ENCODE data around the gene ATP5PD.

DNA sequence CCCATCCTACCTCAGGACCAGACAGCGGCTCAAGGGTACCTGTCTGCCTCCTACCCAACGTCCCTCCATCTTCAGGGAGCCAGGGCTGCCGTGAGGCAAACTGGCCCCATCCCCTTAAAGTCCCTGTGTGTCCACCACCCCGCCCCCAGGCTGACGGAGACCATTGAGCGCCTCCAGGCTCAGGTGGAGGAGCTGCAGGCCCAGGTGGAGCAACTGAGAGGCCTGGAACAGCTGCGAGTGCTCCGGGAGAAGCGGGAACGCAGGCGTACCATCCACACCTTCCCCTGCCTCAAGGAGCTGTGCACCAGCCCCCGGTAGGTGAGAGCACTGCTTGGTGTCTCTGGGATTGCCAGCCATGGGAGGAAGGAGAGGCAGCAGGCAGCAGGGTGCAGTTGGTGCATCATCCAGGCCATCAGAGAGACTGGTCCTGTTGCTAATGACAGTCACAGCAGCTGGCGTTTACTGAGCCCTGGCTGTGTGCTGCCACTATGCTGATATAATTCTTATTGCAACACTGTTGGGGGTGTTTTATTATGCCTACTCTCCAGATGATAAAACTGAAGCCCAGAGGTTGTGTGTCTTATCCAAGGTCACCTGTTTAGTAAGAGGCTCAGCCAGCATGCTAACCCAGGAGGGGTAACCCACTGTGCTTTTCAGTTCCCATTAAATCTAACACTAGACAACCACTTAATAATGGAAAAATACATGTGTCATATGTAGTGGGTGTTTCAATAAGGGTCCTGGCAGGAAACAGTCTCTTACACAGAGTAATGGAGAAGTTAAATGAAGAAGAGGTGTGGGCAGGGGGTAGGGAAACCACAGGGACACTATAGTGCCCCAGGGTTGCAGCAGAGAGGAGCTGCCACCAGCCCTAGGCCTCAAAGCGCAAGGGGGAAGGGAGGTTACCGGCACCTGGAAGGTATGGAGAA lies 44.6 kb downstream of the ATP5PD start:
- no peak for TF ChIP-seq POLR2AphosphoS5 (IDR thresholded peaks at IDR 0.05; ENCODE audit: borderline replicate concordance, low read depth, low read length)
- no peak for TF ChIP-seq EZH2 (IDR thresholded peaks at IDR 0.05)
- TF ChIP-seq FOXP2 (optimal IDR thresholded peaks at IDR 0.05; ENCODE audit: control extremely low read depth, extremely low read length, insufficient read depth) = no peak
